Measurements from ENCODE around the gene ERAP2.
"Not testable (repeated sequence)": the region's sequence is repeated elsewhere in the genome, so short reads cannot be mapped to it uniquely, and the experiment has no call there.

ERAP2 gene

DNA sequence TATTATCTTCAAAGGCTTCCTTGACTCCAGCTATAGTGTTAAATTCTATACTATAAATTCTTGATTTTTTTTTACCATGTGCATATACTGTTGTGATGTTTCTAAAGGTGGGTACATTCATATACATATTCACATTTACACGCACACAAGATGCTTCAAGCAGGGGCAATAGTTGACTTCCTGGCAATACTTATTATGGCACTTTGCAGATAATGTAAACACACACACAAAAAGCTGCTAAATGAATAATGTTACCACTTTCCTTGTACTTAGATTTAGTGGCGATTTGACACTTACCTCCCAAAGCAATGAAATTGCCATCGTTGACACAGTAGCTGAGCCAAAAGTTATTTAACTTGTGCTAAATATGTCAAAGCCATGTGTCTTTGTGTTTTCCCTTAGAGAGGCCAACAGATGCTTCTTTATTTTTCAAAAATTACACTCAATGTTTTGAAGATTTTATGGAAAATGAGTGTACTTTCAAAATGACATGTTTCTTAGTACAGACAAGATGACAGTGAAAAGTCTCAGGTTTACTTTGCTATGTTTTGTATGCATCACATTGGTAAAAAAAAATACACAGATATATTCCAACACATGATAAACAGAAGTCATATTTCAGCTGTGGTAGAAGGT lies 12.2 kb upstream of the ERAP2 start:
- no peak for DNase-seq (ENCODE audit: low spot score)

DNA sequence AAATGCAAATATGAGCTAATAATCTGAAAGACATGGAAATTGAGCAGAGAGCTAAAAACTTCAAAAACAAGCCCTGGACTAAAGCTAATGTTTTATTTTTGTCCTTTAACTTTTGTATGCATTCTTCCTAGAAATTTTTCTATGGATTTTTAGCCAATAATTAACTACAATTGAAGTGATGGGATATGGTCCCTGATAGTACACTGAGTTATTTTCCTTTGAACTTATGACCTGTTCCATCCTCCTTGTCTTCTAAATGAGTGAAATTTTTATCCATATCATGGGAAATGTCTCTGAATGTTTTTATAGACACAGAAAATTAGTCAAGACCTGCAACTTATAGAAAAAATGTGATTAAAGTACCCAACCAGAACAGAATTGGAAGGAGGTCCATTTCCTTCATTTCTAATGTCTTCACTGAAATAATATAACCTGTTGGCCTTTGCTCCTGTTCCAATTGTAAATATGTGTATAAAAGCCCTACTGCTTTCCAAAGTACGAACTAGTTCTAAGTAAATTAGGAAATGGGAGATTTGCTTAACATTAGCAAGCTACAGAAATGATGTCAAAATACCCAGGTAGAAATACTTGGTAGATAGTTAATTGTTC lies 11.3 kb upstream of the ERAP2 start:
- DNase-seq (ENCODE audit: low spot score), result no peak

DNA sequence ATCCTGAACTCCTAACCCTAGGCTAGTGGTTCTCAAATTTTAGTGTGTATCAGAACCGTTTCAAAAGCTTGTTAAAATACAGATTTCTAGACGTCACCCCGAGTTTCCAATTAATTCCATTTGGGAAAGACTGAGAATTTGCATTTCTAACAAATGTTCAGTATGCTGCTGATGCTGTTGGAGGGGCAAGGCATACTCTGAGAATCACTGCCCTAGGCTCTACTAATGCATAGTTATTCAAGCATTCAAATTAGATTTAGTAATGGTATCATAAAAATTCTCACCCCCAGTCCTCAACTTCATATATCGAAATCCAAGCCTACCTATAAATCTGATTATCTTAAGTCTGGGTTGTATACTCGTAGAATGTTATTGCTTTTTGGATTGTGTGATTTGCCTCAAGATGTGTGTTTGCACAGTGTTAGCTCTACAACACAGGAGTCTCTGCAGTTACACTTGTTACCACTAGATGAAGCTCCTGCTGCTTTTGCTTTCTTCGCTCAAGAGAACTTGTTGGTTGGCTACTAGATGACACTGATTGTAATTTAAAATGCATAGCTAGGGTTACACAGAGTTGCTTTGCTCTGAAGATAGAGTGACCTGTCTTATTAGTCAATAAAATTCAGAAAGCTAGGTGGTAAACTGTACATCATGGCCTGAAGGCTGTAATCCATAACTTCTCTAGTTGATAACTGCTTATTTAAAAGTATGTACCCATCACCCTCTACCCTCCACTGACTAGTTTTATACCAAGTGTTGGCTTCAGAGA lies 7.5 kb upstream of the ERAP2 start:
- peak; percentile 74 for DNase-seq (ENCODE audit: low spot score)

DNA sequence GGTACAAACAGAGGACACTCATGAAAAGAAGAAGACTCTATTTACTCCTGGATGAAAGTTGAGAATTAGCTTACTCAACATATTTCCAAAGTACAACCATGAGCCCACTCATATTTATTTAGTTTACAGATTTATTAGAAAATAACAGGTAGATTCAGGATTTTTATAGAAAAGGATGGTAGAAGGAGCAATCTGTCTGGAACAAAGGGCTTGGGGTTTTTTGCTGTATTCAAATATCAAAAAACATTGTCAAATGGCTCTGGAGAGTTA lies 7.0 kb upstream of the ERAP2 start:
- DNase-seq (ENCODE audit: low spot score), result no peak

DNA sequence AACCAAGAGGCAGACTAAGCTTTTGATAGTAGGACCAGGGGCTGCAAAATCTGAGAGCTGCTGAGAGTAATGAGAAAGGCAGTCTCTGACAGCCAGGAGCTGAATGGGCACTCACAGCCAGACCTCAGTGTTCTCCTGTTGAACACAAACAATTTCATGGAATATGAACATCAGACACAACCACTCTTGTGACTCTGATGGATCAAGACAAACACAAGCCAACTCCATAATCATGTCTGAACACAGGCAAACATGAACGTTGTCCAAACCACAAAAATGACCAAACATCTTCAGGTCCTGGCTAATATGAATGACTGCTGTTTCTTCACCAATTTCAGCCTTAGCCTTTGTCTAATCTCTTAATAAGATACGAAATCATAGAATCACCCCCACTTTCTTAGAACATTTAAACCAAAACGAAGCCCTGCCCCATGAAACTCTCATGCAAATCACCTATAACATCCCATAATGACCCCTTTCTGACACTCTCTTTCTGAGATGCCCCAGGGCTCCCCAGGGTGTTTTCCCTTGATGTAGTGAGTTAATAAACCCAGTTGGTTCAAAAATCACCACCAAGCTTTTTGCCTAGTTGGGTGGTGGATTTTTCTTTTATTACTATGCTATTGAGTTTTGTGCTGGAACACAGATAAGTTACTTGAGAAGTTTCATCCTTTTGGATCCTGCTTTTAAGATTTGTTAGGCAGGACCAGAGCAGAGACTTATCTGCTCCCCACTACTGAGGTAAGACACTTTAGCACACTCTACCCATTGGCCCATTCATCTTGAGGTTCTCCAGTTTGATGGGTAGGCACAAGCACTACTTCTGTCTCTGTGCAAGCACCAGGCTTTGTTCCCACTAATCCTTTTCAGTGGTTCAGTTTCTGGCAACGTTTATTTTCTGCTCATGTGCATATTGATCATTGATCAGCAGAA lies 5.9 kb upstream of the ERAP2 start:
- DNase-seq (ENCODE audit: low spot score), result no peak

DNA sequence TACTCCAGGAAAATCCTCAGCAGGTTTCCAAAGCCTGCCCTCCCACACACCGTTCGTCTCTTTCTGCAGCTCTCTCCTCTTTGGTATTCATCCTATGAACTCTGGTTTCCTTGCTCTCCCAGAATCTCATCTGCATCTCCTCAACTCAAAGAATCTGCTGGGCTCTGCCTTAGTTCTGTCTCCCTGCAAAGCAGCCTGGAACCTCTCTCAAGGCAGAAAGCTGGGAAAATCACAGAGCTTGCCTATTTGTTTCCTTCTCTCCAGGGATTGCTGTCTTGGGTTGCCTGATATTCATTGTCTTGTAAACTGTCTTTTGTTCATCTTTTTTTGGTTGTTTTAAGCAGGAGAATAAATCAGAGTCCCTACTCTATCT lies 5.3 kb upstream of the ERAP2 start:
- DNase-seq (ENCODE audit: low spot score), result no peak

DNA sequence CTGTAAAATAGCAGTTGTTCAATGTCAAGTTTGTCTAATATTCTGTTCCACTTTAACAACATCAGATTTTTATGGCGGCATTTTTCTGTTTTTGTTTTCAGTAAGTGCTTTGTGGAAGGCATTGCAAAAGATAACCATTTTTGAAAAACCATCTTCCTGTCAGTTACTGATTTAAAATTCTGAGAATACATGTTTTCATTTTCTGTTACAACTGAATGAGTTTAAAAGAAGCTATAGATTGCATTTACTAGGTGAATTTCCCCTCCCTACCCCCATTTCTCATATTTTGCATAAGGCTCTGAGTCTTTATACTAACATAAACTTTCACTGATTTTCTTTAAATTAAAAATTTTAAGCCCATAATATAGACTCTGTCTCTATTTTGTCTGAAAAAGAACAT lies 4.6 kb upstream of the ERAP2 start:
- DNase-seq (ENCODE audit: low spot score), result no peak

DNA sequence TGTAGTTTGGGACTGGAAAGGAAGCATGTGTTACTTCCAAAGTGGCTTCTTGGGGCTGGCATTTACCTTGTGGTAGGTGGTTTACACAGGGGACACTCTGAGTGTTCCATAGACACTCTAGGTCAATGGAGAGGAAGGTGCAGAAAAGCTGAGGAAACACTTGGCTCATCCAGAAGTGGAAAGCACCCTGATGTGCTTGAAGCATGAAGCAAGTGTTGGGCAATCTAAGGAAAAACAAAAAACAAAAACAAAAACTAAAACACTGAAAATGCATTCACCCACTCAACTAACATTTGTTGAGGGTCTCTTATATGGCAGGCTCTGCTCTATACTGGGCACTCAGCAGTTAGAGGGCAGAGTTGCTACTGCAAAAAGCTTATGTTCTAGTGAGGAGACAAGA lies 2.9 kb upstream of the ERAP2 start:
- no peak for DNase-seq (ENCODE audit: low spot score)

DNA sequence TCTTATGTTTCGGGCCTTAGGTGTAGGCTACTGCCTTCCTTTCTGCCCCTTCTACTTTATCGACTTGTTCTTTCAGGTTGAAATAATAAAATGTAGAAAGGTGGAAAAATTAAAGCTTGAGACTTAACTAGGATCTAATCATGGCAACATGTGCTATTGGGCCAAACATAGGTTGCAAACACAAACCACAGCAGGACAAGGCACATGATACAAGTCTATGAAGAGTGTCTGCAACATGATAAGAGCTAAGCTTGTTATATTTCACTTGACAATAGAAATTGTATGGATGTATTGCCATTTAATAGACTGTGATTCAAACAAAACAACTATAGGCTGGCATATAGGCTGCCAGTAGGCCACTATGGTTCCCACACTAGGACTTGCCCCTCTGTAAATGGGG lies 1.7 kb upstream of the ERAP2 start:
- DNase-seq (ENCODE audit: low spot score), result no peak

DNA sequence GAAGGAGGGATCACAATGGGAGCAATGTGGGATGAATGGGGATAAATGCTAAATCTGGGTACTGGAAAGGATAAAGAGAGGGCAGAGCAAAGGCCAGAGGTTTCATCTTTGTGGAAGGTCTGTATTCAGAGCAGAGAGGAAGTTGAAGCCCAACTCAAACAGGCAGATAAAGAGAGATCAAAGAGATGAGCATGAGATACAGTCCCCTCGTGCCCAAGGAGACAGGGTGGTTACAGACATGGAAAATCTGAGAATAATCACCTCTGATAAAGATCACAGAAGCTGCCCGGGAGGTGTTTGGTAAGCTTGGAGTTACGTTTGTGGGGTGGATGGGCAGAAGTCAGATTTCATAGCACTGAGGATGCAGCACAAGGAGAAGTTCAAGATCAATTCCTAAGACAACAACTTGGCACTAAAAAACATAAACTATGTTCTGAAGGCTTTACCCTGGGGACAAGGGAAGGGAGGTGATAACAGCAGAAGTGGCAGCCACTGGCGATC lies 459 bp upstream of the ERAP2 start:
- DNase-seq (ENCODE audit: low spot score), result peak; percentile 15

DNA sequence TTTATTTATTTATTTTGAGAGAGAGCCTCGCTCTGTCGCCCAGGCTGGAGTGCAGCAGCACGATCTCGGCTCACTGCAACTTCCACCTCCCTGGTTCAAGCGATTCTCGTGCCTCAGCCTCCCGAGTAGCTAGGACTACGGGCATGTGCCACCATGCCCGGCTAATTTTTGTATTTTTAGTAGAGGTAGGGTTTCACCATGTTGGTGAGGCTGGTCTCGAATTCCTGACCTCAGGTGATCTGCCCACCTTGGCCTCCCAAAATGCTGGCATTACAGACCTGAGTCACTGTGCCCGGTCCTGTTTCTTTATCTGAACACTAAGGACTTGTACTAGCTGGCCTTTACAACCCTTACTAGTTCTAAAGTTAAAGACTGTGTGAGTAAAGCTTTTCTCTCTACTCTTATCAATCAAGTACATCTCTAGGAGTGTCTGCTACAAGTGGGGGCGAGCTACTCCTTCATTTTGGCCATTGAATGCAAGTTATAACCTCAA lies 723 bp downstream of the ERAP2 start:
- DNase-seq (ENCODE audit: low spot score), result not testable (repeated sequence)

DNA sequence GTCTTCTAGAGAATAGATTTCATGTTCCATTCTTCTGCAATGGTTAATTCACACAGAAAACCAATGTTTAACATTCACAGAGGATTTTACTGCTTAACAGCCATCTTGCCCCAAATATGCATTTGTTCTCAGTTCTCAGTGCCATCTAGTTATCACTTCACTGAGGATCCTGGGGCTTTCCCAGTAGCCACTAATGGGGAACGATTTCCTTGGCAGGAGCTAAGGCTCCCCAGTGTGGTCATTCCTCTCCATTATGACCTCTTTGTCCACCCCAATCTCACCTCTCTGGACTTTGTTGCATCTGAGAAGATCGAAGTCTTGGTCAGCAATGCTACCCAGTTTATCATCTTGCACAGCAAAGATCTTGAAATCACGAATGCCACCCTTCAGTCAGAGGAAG lies 3.4 kb downstream of the ERAP2 start:
- no peak for DNase-seq (ENCODE audit: low spot score)

DNA sequence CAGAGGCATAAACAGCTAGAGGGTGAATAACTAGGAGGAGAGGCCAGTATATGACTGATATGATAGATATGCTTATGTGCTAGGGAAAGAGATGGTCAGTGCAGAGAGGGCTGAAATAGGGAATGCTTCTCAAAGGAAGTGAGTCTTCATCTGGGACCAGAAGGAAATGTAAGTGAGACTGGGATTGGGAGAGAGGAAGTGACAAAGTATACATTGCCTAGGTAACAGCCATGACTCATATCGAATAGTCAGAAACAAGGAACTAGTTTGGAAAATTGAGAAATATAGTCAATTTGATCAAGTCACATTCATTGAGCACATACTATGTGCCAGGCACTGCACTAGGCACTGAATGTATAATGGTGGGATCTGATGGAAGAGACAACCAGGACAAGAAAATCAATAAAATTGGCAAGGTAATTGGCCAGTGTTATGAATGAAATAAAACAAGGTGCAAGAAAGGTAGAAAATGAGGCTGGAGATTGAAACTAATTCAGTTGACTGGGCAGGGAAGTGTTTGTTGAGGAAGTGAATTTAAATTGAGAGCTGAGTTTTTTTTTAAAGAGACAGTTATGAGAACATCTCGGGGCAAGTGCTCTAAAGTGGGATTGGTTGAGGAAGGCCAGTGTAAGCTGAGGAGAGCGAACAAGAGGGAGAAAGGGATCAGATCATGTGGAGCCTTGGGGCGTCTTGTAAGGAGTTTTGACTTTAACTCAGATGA lies 4.3 kb downstream of the ERAP2 start:
- peak; percentile 28 for DNase-seq (ENCODE audit: low spot score)

DNA sequence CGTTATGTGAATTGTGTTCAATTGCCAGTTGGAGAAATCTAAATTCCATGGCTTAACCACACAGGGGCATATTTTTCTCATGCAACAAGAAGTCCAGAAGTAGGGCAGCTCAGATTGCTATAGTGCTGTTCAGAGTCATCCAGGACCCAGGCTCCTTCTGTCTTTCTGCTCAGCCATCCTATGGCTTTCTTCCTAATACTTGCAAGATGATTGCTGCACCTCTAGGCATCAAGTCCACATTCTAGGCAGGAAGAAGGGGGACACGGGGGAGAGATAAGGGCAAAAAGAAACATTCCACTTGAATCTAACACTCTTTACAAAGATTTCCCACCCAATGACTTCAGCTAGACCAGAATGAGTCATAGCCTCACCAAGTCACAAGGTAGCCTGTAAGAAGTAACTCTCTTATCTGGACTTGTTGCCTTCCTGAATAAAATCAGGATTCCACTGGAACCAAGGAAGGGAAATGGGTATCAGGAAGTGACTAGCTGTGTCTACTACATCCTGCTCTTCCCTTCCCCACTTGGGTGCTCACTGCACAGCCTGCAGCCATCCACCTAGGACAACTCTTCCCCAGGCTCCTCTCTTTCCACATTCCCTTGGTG lies 5.3 kb downstream of the ERAP2 start:
- DNase-seq (ENCODE audit: low spot score), result peak; percentile 31

DNA sequence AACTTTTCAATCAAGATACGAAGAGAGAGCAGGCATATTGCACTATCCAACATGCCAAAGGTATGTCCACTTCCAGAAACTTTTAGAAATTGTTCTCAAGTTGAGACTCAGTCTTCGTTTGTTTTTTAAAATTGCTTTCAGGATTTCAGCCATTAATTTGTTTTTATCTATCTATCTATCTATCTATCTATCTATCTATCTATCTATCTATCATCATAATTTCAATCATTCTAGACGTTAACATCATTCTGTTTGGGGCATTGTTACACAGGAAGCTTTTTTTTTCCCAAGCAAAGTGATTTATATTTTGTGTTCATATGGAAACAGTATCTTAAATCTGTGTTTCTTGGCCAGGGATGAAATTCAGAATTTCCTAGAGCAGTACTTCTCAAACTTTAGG lies 7.6 kb downstream of the ERAP2 start:
- no peak for DNase-seq (ENCODE audit: low spot score)

DNA sequence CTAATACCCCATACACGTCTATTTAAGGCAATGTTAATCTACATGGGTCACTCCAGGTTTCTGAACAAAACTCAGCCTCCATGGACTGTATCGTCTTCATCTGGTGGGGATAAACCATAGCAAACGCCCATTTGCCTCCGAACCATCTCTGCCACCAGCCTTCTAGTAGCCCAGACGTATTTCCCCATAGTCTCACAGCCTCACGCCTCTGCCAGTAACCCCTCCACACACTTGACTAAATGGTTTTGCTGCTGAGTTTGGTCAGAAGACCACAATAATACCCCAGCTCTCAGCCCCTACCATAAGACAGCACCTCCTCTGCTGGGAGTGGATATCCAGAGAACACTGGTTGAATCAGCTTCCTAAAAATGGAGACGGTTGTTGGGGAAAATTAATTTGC lies 8.7 kb downstream of the ERAP2 start:
- no peak for DNase-seq (ENCODE audit: low spot score)

DNA sequence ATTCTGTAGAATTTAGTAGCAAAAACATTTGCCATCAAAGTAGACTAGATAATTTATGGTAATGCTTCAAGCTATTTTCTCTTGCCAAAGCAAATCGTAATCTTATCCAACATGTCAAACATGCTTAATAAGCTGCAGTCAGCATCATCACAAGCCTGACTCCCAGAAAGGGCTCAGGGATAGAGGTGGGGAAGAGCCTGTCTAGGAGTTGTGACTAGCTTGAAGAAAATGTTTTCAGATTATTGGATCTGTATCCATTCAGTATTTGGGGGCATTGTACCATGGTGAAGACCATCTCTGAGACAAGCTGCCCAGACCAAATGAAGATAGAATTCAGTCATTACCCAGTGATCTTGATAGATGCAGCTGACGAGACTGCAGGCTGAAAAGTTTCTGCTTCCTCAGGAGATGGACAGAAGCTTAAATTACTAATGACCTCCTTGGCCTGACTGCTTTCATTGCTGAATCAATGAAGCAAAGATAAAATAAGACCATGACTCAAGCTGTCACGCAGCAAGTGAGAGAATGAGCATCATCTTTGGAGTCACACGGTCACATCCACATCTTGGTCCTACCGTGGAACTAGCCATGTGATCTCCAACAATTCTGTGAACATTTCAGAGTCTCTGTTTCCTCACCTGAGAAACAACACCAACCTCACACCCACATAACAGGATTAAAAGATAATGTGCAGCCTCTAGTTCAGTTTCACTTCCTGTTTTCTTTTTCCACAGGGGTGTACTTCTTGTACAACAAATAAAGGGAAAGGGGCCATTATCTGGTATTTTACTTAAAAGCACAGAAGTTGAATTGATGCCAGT lies 9.4 kb downstream of the ERAP2 start:
- no peak for DNase-seq (ENCODE audit: low spot score)

DNA sequence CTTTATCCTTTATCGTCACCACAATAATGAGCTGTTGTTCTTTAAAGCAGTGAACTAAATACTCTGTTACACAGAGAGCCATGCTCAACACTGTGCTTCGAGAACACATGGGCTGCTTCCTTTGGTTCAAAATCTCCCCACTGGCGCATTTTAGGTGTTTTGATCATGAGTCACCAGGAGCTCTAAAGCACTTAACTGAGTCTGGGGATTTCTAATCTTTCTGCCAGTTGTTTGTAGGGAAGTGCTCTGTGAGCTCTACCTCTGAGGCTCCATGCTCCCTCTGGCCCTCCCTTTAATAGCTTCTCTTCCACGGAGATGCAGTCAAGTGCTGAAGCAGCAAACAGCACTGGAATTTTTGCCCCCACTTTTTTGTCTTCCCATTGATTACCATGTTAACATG lies 17.0 kb downstream of the ERAP2 start:
- peak; percentile 31 for DNase-seq (ENCODE audit: low spot score)

DNA sequence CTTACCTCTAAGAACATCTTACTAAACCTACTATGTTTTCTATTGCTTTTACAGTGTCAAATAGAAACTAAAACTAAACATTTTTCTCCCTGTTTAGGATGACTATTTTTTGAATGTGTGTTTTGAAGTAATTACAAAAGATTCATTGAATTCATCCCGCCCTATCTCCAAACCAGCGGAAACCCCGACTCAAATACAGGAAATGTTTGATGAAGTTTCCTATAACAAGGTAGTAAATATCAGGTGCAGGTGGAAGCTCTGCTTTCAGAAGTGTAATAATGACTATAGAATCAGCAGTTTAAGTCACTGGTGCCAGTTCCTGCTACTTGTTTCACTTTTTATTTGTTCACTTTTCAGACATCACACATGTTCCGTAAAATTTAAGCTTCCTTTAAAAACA lies 20.0 kb downstream of the ERAP2 start:
- no peak for DNase-seq (ENCODE audit: low spot score)

DNA sequence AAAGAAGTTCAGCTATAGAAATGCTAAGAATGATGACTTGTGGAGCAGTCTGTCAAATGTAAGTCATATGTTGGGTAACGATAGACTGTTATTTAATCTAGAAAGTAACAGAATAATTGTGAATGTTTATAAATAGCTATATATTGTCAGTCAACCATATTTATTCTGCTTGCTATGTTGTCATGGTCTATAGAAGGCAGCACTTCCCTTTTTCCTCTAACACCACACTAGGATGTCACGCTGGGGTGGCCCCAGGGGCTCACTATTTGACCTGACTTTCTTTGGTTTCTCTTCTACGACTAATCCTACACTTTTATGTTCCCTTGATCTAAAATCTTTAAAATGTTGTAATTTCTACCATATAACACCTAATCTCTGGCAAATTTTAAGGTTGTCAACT lies 20.5 kb downstream of the ERAP2 start:
- no peak for DNase-seq (ENCODE audit: low spot score)

Measured in GM03348 (cell line).